GM12878 (cell line): ENCODE measurements around the gene CHERP. TPM values are rescaled to one million over a fixed set of nuclear protein-coding genes. Genes with fewer than 3 reads are reported as not detected.

ENCODE experiments used
- BCL3 ChIP-seq: IDR thresholded peaks from 2 replicates; pipeline ENCODE4 v1.6.1; 2011; ENCODE audit warnings: borderline replicate concordance, low read depth, mild to moderate bottlenecking, moderate library complexity, low read length; ENCODE audit not compliant: insufficient read depth, poor library complexity, severe bottlenecking
- BMI1 ChIP-seq: fragments of 450-650 bp; IDR thresholded peaks from 2 replicates; pipeline ENCODE4 v1.6.1; 2016; ENCODE audit warnings: mild to moderate bottlenecking, moderate library complexity, borderline replicate concordance
- CTCF ChIP-seq, 3 experiments: IDR thresholded peaks in 2 of 3; conservative IDR thresholded peaks in 1 of 3; 2 replicates each; pipeline ENCODE4 v1.5.1; 2011; ENCODE audit warnings: low read depth in 3 of 3, low read length in 3 of 3, mild to moderate bottlenecking in 3 of 3, control low read depth in 2 of 3, moderate library complexity in 2 of 3, inconsistent platforms in 1 of 3, mixed read lengths in 1 of 3; ENCODE audit not compliant: control insufficient read depth in 2 of 3, insufficient read depth in 1 of 3; ENCODE audit errors: extremely low read depth in 1 of 3
- MTA3 ChIP-seq: IDR thresholded peaks from 2 replicates; pipeline ENCODE4 v1.6.1; 2012; ENCODE audit warnings: low read length, inconsistent platforms, borderline replicate concordance
- NFXL1 ChIP-seq: fragments of 450-650 bp; IDR thresholded peaks from 2 replicates; pipeline ENCODE4 v1.6.1; 2017; ENCODE audit warnings: antibody characterized with exemption, mild to moderate bottlenecking, borderline replicate concordance
- NFYA ChIP-seq: IDR thresholded peaks from 2 replicates; pipeline ENCODE4 v1.6.1; 2011; ENCODE audit warnings: low read depth, mild to moderate bottlenecking, low read length, improper control_type of control experiment, borderline replicate concordance
- NFYB ChIP-seq: IDR thresholded peaks from 2 replicates; pipeline ENCODE4 v1.6.1; 2011; ENCODE audit warnings: low read depth, mild to moderate bottlenecking, low read length, improper control_type of control experiment, moderate library complexity; ENCODE audit not compliant: insufficient read depth
- POLR2AphosphoS2 ChIP-seq: IDR thresholded peaks from 2 replicates; pipeline ENCODE4 v1.6.1; 2011; ENCODE audit warnings: low read depth, mild to moderate bottlenecking, low read length, improper control_type of control experiment, moderate library complexity
- RFX5 ChIP-seq: IDR thresholded peaks from 2 replicates; pipeline ENCODE4 v1.6.1; 2011; ENCODE audit warnings: low read depth, low read length, improper control_type of control experiment
- SMAD5 ChIP-seq: IDR thresholded peaks from 2 replicates; pipeline ENCODE4 v1.6.1; 2016; ENCODE audit warnings: antibody characterized with exemption, low read depth
- SUPT20H ChIP-seq: IDR thresholded peaks from 2 replicates; pipeline ENCODE4 v1.6.1; 2011; ENCODE audit warnings: low read depth, mild to moderate bottlenecking, low read length, moderate library complexity, borderline replicate concordance; ENCODE audit not compliant: control insufficient read depth
- SUZ12 ChIP-seq: fragments of 200-600 bp; sonication (generic); IDR thresholded peaks from one replicate; pipeline ENCODE4 v1.6.1; 2018; ENCODE audit warnings: antibody characterized with exemption, mild to moderate bottlenecking; ENCODE audit not compliant: unreplicated experiment
- TBL1XR1 ChIP-seq: IDR thresholded peaks from 2 replicates; pipeline ENCODE4 v1.6.1; 2012; ENCODE audit warnings: low read depth, low read length, improper control_type of control experiment
- ZBED1 ChIP-seq: IDR thresholded peaks from 2 replicates; pipeline ENCODE4 v1.6.1; 2016; ENCODE audit warnings: borderline replicate concordance
- ZZZ3 ChIP-seq: IDR thresholded peaks from 2 replicates; pipeline ENCODE4 v1.6.1; 2011; ENCODE audit warnings: low read depth; ENCODE audit not compliant: control insufficient read depth, insufficient read length
- polyA plus RNA-seq, 11 experiments: library from polyadenylated mRNA; depleted of rRNA in 4 of 11; unstranded in 6 of 11; stranded (reverse) in 5 of 11; fragments of >200 nt; fragmentation: Nextera tagmentation in 4 of 11; fragmentation: Illumina TruSeq in 1 of 11; extraction: Ambion mirVana in 4 of 11; extraction: Trizol in 1 of 11; gene quantifications; 1 replicate in 1 of 11; 2 replicates in 10 of 11; pipeline versions ENCODE4 v1.2.1 to v1.2.3, GENCODE V29; 2011 to 2016; ENCODE audit warnings: inconsistent platforms in 2 of 11, missing spikeins in 2 of 11, low read depth in 1 of 11
- total RNA-seq, 4 experiments: library from RNA; depleted of rRNA in 3 of 4; stranded (reverse); fragments of >200 nt in 3 of 4; fragmentation: Illumina TruSeq in 1 of 4; extraction: Trizol in 1 of 4; gene quantifications; 2 replicates each; pipeline versions ENCODE4 v1.2.1 to v1.2.3, GENCODE V29; 2013 to 2021
- TF ChIP-seq, protein P1 (sequence below): fragments of 450-650 bp; IDR thresholded peaks from 2 replicates; pipeline ENCODE4 v1.6.1; 2017; ENCODE audit warnings: mild to moderate bottlenecking, moderate library complexity
- TF ChIP-seq, protein P2 (sequence below): IDR thresholded peaks from 2 replicates; pipeline ENCODE4 v1.6.1; 2012; ENCODE audit warnings: low read length, inconsistent platforms
- TF ChIP-seq, protein P3 (sequence below): fragments of 450-650 bp; IDR thresholded peaks from 2 replicates; pipeline ENCODE4 v1.6.1; 2017; ENCODE audit warnings: mild to moderate bottlenecking, low read depth, inconsistent platforms; ENCODE audit not compliant: poor library complexity, severe bottlenecking

Gene CHERP
- total and polyA plus RNA-seq, 10 of the 15 experiments (the other 5 are each of a cell fraction or from before 2014, with no cell fraction given): 0.66 to 65.3 (median 12.2) TPM

DNA sequence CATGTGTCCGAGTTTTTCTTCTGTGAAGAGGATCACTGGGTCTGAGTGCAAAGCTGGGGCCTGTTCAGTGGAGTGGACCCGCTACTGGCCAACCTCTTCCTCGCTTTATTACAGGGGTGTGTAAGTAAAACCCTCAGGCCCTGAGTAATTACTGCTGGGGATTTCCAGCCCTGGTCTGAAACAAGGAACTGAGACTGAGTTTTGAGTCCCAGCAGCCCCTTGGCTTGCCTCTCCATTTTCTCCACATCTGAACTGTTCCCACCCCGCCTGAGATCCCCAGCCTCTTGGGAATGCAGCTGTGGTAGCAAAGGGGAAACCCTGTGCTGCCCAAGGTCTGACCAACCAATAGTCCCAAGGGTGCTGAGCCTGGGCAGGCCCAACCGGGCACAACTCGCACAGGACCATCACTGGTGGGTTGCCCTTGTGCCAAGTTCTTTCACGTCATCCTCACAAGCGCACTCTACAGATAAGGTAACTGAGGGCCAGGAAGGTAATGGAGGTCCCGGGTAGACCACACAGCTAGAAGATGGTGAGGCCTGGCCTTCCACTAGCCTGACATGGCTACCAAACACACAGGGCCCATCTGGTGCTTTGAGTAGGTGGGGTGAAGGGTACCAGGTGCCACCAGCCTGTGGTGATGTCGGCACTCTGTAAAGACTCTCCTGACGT, 43.7 kb upstream of the CHERP start (continued):
- no peak; the same call in none of the 2 replicates for TF ChIP-seq POLR2AphosphoS2
- TF ChIP-seq ZBED1: peak; percentile 85; the same call in 1 of the 2 replicates
- no peak for TF ChIP-seq CTCF (IDR thresholded peaks at IDR 0.05 in 2 of 3, conservative IDR thresholded peaks at IDR 0.05 in 1 of 3; ENCODE audit: control insufficient read depth in 2 of 3, extremely low read depth in 1 of 3, insufficient read depth in 1 of 3, low read depth in 3 of 3, low read length in 3 of 3)
- TF ChIP-seq MTA3: no peak
- no peak for TF ChIP-seq SUPT20H
- TF ChIP-seq, protein P1, sequence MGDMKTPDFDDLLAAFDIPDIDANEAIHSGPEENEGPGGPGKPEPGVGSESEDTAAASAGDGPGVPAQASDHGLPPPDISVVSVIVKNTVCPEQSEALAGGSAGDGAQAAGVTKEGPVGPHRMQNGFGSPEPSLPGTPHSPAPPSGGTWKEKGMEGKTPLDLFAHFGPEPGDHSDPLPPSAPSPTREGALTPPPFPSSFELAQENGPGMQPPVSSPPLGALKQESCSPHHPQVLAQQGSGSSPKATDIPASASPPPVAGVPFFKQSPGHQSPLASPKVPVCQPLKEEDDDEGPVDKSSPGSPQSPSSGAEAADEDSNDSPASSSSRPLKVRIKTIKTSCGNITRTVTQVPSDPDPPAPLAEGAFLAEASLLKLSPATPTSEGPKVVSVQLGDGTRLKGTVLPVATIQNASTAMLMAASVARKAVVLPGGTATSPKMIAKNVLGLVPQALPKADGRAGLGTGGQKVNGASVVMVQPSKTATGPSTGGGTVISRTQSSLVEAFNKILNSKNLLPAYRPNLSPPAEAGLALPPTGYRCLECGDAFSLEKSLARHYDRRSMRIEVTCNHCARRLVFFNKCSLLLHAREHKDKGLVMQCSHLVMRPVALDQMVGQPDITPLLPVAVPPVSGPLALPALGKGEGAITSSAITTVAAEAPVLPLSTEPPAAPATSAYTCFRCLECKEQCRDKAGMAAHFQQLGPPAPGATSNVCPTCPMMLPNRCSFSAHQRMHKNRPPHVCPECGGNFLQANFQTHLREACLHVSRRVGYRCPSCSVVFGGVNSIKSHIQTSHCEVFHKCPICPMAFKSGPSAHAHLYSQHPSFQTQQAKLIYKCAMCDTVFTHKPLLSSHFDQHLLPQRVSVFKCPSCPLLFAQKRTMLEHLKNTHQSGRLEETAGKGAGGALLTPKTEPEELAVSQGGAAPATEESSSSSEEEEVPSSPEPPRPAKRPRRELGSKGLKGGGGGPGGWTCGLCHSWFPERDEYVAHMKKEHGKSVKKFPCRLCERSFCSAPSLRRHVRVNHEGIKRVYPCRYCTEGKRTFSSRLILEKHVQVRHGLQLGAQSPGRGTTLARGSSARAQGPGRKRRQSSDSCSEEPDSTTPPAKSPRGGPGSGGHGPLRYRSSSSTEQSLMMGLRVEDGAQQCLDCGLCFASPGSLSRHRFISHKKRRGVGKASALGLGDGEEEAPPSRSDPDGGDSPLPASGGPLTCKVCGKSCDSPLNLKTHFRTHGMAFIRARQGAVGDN: peak; percentile 99
- peak; percentile 99 for TF ChIP-seq BCL3
- TF ChIP-seq BMI1: no peak
- TF ChIP-seq NFYA: no peak
- TF ChIP-seq SMAD5: no peak; the same call in none of the 2 replicates
- TF ChIP-seq, protein P2, sequence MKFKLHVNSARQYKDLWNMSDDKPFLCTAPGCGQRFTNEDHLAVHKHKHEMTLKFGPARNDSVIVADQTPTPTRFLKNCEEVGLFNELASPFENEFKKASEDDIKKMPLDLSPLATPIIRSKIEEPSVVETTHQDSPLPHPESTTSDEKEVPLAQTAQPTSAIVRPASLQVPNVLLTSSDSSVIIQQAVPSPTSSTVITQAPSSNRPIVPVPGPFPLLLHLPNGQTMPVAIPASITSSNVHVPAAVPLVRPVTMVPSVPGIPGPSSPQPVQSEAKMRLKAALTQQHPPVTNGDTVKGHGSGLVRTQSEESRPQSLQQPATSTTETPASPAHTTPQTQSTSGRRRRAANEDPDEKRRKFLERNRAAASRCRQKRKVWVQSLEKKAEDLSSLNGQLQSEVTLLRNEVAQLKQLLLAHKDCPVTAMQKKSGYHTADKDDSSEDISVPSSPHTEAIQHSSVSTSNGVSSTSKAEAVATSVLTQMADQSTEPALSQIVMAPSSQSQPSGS: no peak
- TF ChIP-seq SUZ12: no peak
- TF ChIP-seq NFYB: no peak
- TF ChIP-seq TBL1XR1: peak; percentile 84; the same call in 1 of the 2 replicates
- TF ChIP-seq NFXL1: no peak
- TF ChIP-seq, protein P3, sequence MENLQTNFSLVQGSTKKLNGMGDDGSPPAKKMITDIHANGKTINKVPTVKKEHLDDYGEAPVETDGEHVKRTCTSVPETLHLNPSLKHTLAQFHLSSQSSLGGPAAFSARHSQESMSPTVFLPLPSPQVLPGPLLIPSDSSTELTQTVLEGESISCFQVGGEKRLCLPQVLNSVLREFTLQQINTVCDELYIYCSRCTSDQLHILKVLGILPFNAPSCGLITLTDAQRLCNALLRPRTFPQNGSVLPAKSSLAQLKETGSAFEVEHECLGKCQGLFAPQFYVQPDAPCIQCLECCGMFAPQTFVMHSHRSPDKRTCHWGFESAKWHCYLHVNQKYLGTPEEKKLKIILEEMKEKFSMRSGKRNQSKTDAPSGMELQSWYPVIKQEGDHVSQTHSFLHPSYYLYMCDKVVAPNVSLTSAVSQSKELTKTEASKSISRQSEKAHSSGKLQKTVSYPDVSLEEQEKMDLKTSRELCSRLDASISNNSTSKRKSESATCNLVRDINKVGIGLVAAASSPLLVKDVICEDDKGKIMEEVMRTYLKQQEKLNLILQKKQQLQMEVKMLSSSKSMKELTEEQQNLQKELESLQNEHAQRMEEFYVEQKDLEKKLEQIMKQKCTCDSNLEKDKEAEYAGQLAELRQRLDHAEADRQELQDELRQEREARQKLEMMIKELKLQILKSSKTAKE: peak; percentile 95
- no peak for TF ChIP-seq ZZZ3
- no peak for TF ChIP-seq RFX5
